ENCODE data around the gene DCLRE1B. TPM values are rescaled to one million over a fixed set of nuclear protein-coding genes. Genes with fewer than 3 reads are reported as not detected.

DCLRE1B gene
- total RNA-seq (1 to 10 TPM; 4.2 to 6.3 TPM), polyA plus RNA-seq (1 to 10 TPM; 1.9 to 2.6 TPM)
- long read RNA-seq, donor 1, partial matches to known transcripts, result 0 of 8 reads
- long read RNA-seq, donor 1, other reads (novel, unspliced or antisense), result 5 of 8 reads
- long read RNA-seq, donor 2, partial matches to known transcripts, result 0 of 5 reads
- long read RNA-seq, donor 2, other reads (novel, unspliced or antisense), result 1 of 5 reads

DNA sequence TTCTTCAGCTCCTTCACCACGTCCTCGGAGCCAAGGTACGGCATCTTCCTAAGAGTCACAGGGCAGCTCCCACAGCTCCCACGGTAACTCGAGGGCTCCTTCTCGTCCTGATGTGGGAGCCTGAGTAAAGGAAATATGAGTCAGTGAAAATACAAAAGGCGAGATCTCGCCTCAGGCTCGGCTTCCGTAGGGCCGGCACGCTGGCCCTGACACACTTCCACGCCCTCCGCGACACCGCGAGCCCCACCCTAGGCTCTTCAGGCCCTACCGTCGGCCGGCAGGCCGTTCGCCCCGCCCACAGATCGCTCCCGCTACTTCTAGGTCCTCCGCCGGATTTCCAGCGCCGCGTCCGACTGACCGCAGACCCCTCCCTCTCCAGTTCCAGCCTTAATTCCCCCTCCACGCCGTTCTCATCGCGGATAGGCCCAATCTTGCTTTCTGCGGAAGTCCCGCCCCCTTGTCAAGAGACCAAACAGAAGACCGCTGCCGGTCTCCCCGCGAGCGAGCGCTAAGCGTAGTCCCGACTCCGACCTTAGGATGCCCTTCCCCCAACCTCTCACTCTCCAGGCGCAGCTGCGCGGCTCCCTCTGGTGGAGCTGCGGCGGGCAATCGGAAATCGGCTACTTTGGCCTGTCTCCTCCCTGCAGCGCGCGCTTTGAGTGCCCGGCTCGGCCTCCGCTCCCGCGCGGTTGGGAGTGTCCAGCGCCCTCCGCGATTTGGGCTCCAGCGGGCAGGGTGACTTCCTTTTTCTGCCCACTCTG, at the start of gene DCLRE1B, which contains the start of gene AP4B1:
Gene DCLRE1B, plus strand, starts transcription at position 653 of the 761 bp plus-strand sequence. CDS start 261 bp downstream, outside the sequence.
Gene AP4B1, minus strand, starts transcription at position 126 of the 761 bp plus-strand sequence. Its CDS starts 82 bp downstream, at position 44.
- ATAC-seq (ENCODE audit: low FRiP score) (peak; percentile 99), DNase-seq (peak; percentile 100)
- intact Hi-C loops (cut with DNase I), result loop anchor here (1.0 to 5.0 kb wide), 3 partner anchors 24 to 88 kb away; partner anchors contain the start of gene HIPK1 (in 1 of the 2)
- H3K27me3 ChIP-seq (ENCODE audit: control insufficient read depth in 1 of 2, insufficient read depth in 2 of 2, low read length in 1 of 2), result no peaks in the 10 kb centered on the region
- peaks cover 0 to 2% of the 10 kb centered on the region in 2 donors for H3K36me3 ChIP-seq (ENCODE audit: control insufficient read depth in 1 of 2, insufficient read depth in 2 of 2, low read length in 1 of 2)
- WGBS, 2 donors, result 0% methylated on average over 67 of the region's 67 CpGs
- peaks cover 0 to 4% of the 10 kb centered on the region in 2 donors for H3K4me1 ChIP-seq (ENCODE audit: control insufficient read depth in 1 of 2, insufficient read depth in 2 of 2, low read length in 2 of 2)
- peak within 1 kb of the TSS; percentile 44 to 76 for H3K4me3 ChIP-seq (ENCODE audit: low read length in 2 of 2)
- H3K27ac ChIP-seq (ENCODE audit: low read depth in 1 of 2, low read length in 2 of 2), result peak within 1 kb of the TSS; percentile 45 to 97
- H3K9me3 ChIP-seq (ENCODE audit: control insufficient read depth, low read length), result no peaks in the 10 kb centered on the region

DNA sequence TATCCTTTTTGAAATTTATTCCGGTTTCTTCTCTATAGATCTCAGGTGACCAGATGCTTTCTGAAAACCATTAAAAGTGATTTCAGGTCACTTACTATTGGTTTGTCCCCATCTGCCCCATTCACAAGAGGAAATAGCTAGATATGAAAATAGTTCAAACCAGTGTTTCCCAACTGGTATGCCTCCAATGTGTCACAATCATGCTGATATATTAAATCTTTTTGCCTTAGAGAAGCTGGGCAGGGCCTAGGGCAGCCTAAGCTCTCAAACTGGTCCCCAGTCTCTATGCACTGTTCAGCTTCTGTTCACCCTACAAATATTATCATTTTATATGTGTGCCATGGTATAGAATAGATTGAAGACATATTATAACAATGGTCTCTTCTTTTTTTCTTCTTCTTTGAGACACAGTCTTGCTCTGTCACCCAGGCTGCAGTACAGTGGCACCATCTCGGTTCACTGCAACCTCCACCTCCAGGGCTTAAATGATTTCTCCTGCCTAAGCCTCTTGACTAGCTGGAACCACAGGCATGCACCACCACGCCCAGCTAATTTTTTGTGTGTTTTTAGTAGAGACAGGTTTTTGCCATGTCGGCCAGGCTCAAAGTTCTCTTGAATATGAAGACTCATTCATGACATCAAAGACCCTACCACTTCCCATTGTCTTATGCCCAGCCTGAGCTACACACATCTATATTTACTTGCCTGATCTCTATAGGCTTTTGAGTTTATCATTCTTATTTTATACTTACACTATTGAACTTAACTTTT, 49.3 kb upstream of the DCLRE1B start:
- intact Hi-C loops (cut with DNase I), result no loop called here
- Histone ChIP-seq H3K36me3 (ENCODE audit: control insufficient read depth in 1 of 2, insufficient read depth in 2 of 2, low read length in 1 of 2) (no peaks in the 10 kb centered on the region), H3K27ac (ENCODE audit: low read depth in 1 of 2, low read length in 2 of 2) (no peak overlapping the region), H3K4me3 (ENCODE audit: low read length in 2 of 2) (no peak overlapping the region), H3K9me3 (ENCODE audit: control insufficient read depth, low read length) (no peaks in the 10 kb centered on the region), H3K4me1 (ENCODE audit: control insufficient read depth in 1 of 2, insufficient read depth in 2 of 2, low read length in 2 of 2) (no peaks in the 10 kb centered on the region), H3K27me3 (ENCODE audit: control insufficient read depth in 1 of 2, insufficient read depth in 2 of 2, low read length in 1 of 2) (no peaks in the 10 kb centered on the region)
- ATAC-seq (ENCODE audit: low FRiP score) (no peak), DNase-seq (no peak)
- WGBS, 2 donors, result 91 to 93% methylated on average over 4 of the region's 4 CpGs

DNA sequence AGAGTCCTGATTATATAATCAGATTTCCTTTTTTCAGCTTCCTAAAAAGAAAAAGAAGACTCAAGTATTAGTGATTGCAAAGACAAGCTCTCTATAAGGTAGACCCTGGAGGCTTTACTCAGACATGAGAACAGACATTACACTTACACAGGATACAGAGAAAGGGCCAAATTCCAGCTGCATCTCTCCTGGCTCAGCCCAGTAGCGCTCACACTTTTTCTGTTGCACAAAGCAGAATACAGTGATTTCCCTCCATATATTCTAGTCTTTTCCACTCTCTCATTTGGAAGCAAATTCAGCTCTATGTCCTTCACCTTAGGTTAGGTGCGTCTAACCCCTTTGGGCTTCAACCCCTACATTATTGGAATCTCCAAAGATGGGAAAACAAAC, 48.7 kb upstream of the DCLRE1B start:
- intact Hi-C loops (cut with DNase I), result no loop called here
- Histone ChIP-seq H3K4me3 (ENCODE audit: low read length in 2 of 2) (no peak overlapping the region), H3K27me3 (ENCODE audit: control insufficient read depth in 1 of 2, insufficient read depth in 2 of 2, low read length in 1 of 2) (no peaks in the 10 kb centered on the region), H3K4me1 (ENCODE audit: control insufficient read depth in 1 of 2, insufficient read depth in 2 of 2, low read length in 2 of 2) (no peaks in the 10 kb centered on the region), H3K36me3 (ENCODE audit: control insufficient read depth in 1 of 2, insufficient read depth in 2 of 2, low read length in 1 of 2) (no peaks in the 10 kb centered on the region), H3K27ac (ENCODE audit: low read depth in 1 of 2, low read length in 2 of 2) (no peak overlapping the region), H3K9me3 (ENCODE audit: control insufficient read depth, low read length) (no peaks in the 10 kb centered on the region)
- 91 to 94% methylated on average over 2 of the region's 2 CpGs for WGBS, 2 donors
- DNase-seq (no peak), ATAC-seq (ENCODE audit: low FRiP score) (no peak)

DNA sequence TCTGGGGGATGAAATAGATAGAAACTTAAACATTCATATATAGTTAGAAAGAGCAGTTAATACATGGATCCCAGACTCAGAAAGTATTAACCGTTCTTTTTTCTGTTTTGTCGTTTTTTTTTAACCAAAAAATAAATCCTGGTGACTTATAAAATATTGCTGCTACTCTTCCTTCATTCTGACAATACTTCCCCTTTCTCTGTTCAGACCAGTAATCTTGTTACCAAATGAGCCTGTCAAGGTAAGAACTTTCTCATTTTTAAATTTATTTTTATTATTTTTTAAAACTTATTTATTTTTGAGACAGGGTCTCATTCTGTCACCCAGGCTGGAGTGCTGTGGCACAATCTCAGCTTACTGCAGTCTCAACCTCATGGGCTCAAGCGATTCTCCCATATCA, 47.4 kb upstream of the DCLRE1B start:
- intact Hi-C loops (cut with DNase I), result no loop called here
- DNase-seq, result no peak
- Histone ChIP-seq H3K4me1 (ENCODE audit: control insufficient read depth in 1 of 2, insufficient read depth in 2 of 2, low read length in 2 of 2) (no peaks in the 10 kb centered on the region), H3K36me3 (ENCODE audit: control insufficient read depth in 1 of 2, insufficient read depth in 2 of 2, low read length in 1 of 2) (no peaks in the 10 kb centered on the region), H3K27ac (ENCODE audit: low read depth in 1 of 2, low read length in 2 of 2) (no peak overlapping the region), H3K9me3 (ENCODE audit: control insufficient read depth, low read length) (no peaks in the 10 kb centered on the region), H3K4me3 (ENCODE audit: low read length in 2 of 2) (no peak overlapping the region), H3K27me3 (ENCODE audit: control insufficient read depth in 1 of 2, insufficient read depth in 2 of 2, low read length in 1 of 2) (no peaks in the 10 kb centered on the region)
- WGBS, 2 donors, result 74 to 83% methylated on average over 3 of the region's 3 CpGs
- ATAC-seq (ENCODE audit: low FRiP score), result no peak

DNA sequence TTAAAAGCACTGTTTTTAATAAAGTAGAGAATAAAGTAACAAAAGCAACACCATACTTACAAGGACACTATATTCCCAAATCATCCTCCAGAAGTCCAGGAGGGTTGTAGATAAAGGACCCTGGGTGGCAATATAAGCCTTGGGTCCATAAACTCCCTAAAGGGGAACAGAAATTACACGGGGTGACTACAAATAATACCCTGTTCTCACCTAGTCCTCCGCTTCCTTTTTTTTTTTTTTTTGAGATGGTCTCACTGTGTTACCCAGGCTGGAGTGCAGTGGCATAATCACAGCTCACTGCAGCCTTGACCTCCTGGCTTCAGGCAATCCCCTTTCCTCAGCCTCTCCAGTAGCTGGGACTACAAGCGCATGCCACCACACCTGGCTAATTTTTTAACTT, 46.7 kb upstream of the DCLRE1B start:
- Histone ChIP-seq H3K4me3 (ENCODE audit: low read length in 2 of 2) (no peak overlapping the region), H3K36me3 (ENCODE audit: control insufficient read depth in 1 of 2, insufficient read depth in 2 of 2, low read length in 1 of 2) (no peaks in the 10 kb centered on the region), H3K4me1 (ENCODE audit: control insufficient read depth in 1 of 2, insufficient read depth in 2 of 2, low read length in 2 of 2) (no peaks in the 10 kb centered on the region), H3K9me3 (ENCODE audit: control insufficient read depth, low read length) (no peaks in the 10 kb centered on the region), H3K27ac (ENCODE audit: low read depth in 1 of 2, low read length in 2 of 2) (no peak overlapping the region), H3K27me3 (ENCODE audit: control insufficient read depth in 1 of 2, insufficient read depth in 2 of 2, low read length in 1 of 2) (no peaks in the 10 kb centered on the region)
- intact Hi-C loops (cut with DNase I), result no loop called here
- ATAC-seq (ENCODE audit: low FRiP score) (no peak), DNase-seq (no peak)
- 87 to 89% methylated on average over 3 of the region's 3 CpGs for WGBS, 2 donors

- H3K27ac ChIP-seq (ENCODE audit: low read depth in 1 of 2, low read length in 2 of 2), result no peak overlapping the region
- 84 to 92% methylated on average over 1 of the region's 1 CpG for WGBS, 2 donors
- H3K36me3 ChIP-seq (ENCODE audit: control insufficient read depth in 1 of 2, insufficient read depth in 2 of 2, low read length in 1 of 2), result no peaks in the 10 kb centered on the region
- no peaks in the 10 kb centered on the region for H3K4me1 ChIP-seq (ENCODE audit: control insufficient read depth in 1 of 2, insufficient read depth in 2 of 2, low read length in 2 of 2)
- no peaks in the 10 kb centered on the region for H3K27me3 ChIP-seq (ENCODE audit: control insufficient read depth in 1 of 2, insufficient read depth in 2 of 2, low read length in 1 of 2)
- no peak for ATAC-seq (ENCODE audit: low FRiP score)
- intact Hi-C loops (cut with DNase I), result no loop called here
- no peak overlapping the region for H3K4me3 ChIP-seq (ENCODE audit: low read length in 2 of 2)
- no peak for DNase-seq
- H3K9me3 ChIP-seq (ENCODE audit: control insufficient read depth, low read length), result no peaks in the 10 kb centered on the region
Measured at GRCh38 chr1:113858982-113859381, 46.1 kb upstream of the DCLRE1B start.

GRCh38 chr1:113859478-113860175, 45.5 kb upstream of the DCLRE1B start:
- WGBS, 2 donors, result 63 to 72% methylated on average over 3 of the region's 3 CpGs

GRCh38 chr1:113860891-113861290, 44.2 kb upstream of the DCLRE1B start:
- Histone ChIP-seq H3K9me3 (ENCODE audit: control insufficient read depth, low read length) (no peaks in the 10 kb centered on the region), H3K27ac (ENCODE audit: low read depth in 1 of 2, low read length in 2 of 2) (no peak overlapping the region), H3K4me1 (ENCODE audit: control insufficient read depth in 1 of 2, insufficient read depth in 2 of 2, low read length in 2 of 2) (no peaks in the 10 kb centered on the region), H3K36me3 (ENCODE audit: control insufficient read depth in 1 of 2, insufficient read depth in 2 of 2, low read length in 1 of 2) (no peaks in the 10 kb centered on the region), H3K27me3 (ENCODE audit: control insufficient read depth in 1 of 2, insufficient read depth in 2 of 2, low read length in 1 of 2) (no peaks in the 10 kb centered on the region), H3K4me3 (ENCODE audit: low read length in 2 of 2) (no peak overlapping the region)
- ATAC-seq (ENCODE audit: low FRiP score), result no peak
- intact Hi-C loops (cut with DNase I), result no loop called here
- 39 to 42% methylated on average over 3 of the region's 3 CpGs for WGBS, 2 donors
- DNase-seq, result no peak

More at GRCh38 chr1:113859478-113860175, 45.5 kb upstream of the DCLRE1B start:
- Histone ChIP-seq H3K27me3 (ENCODE audit: control insufficient read depth in 1 of 2, insufficient read depth in 2 of 2, low read length in 1 of 2) (no peaks in the 10 kb centered on the region), H3K36me3 (ENCODE audit: control insufficient read depth in 1 of 2, insufficient read depth in 2 of 2, low read length in 1 of 2) (no peaks in the 10 kb centered on the region), H3K9me3 (ENCODE audit: control insufficient read depth, low read length) (no peaks in the 10 kb centered on the region), H3K27ac (ENCODE audit: low read depth in 1 of 2, low read length in 2 of 2) (no peak overlapping the region), H3K4me3 (ENCODE audit: low read length in 2 of 2) (no peak overlapping the region), H3K4me1 (ENCODE audit: control insufficient read depth in 1 of 2, insufficient read depth in 2 of 2, low read length in 2 of 2) (no peaks in the 10 kb centered on the region)
- ATAC-seq (ENCODE audit: low FRiP score) (no peak), DNase-seq (no peak)
- intact Hi-C loops (cut with DNase I), result no loop called here
